Mesenchymal stem cell (in vitro differentiated cells and primary cell): ENCODE results near the gene MAGEA6.
"Not testable (repeated sequence)": the region's sequence is repeated elsewhere in the genome, so short reads cannot be mapped to it uniquely, and the experiment has no call there.

Experiments used
- DNase-seq: peaks from one replicate; pipeline ENCODE4 v3.0.0-alpha.2; 2013
- H2AFZ ChIP-seq: one replicate; pipeline ENCODE4 v1.6.1; 2013; ENCODE audit warnings: low read depth, mild to moderate bottlenecking, control low read depth, inconsistent platforms, low read length, moderate library complexity
- H2AK5ac ChIP-seq: 2 replicates; pipeline ENCODE4 v1.6.1; 2013; ENCODE audit warnings: low read length, moderate library complexity, mild to moderate bottlenecking, inconsistent platforms; ENCODE audit not compliant: severe bottlenecking
- H2BK120ac ChIP-seq: one replicate; pipeline ENCODE4 v1.6.1; 2013; ENCODE audit warnings: low read depth, mild to moderate bottlenecking, inconsistent platforms, low read length, moderate library complexity
- H2BK12ac ChIP-seq, 2 experiments: one replicate each; pipeline ENCODE4 v1.6.1; 2013; ENCODE audit warnings: inconsistent platforms in 2 of 2, low read length in 2 of 2, mild to moderate bottlenecking in 2 of 2, moderate library complexity in 2 of 2, control low read depth in 1 of 2
- H2BK15ac ChIP-seq: one replicate; pipeline ENCODE4 v1.6.1; 2013; ENCODE audit warnings: mild to moderate bottlenecking, low read depth, inconsistent platforms; ENCODE audit not compliant: poor library complexity, severe bottlenecking
- H2BK5ac ChIP-seq: 2 replicates; pipeline ENCODE4 v1.6.1; 2013; ENCODE audit warnings: low read depth, mild to moderate bottlenecking, low read length, control low read depth, inconsistent platforms; ENCODE audit not compliant: poor library complexity, severe bottlenecking
- H3K14ac ChIP-seq, 2 experiments: one replicate each; pipeline ENCODE4 v1.6.1; 2013; ENCODE audit warnings: inconsistent platforms in 2 of 2, low read length in 2 of 2, control low read depth in 1 of 2, mild to moderate bottlenecking in 1 of 2, moderate library complexity in 1 of 2
- H3K18ac ChIP-seq, 2 experiments: one replicate each; pipeline ENCODE4 v1.6.1; 2013; ENCODE audit warnings: inconsistent platforms in 2 of 2, low read length in 2 of 2, control low read depth in 1 of 2, low read depth in 1 of 2, mild to moderate bottlenecking in 1 of 2
- H3K23ac ChIP-seq, 2 experiments: one replicate each; pipeline ENCODE4 v1.6.1; 2013; ENCODE audit warnings: inconsistent platforms in 2 of 2, low read length in 2 of 2, mild to moderate bottlenecking in 2 of 2, moderate library complexity in 2 of 2, control low read depth in 1 of 2
- H3K27ac ChIP-seq: 2 replicates; pipeline ENCODE4 v1.5.1; 2013; ENCODE audit warnings: mild to moderate bottlenecking, moderate library complexity, low read length, control low read depth, inconsistent platforms; ENCODE audit not compliant: poor library complexity, severe bottlenecking
- H3K27me3 ChIP-seq, 2 experiments: 2 replicates each; pipeline versions ENCODE4 v1.6.1 to v1.7.0; 2013; ENCODE audit warnings: low read length in 2 of 2, mild to moderate bottlenecking in 2 of 2, moderate library complexity in 2 of 2, control low read depth in 1 of 2, inconsistent platforms in 1 of 2; ENCODE audit not compliant: control insufficient read depth in 1 of 2, insufficient read depth in 1 of 2
- H3K36me3 ChIP-seq, 2 experiments: 2 replicates each; pipeline versions ENCODE4 v1.6.1 to v1.7.0; 2013; ENCODE audit warnings: low read length in 2 of 2, control low read depth in 1 of 2, inconsistent platforms in 1 of 2, low read depth in 1 of 2, mild to moderate bottlenecking in 1 of 2; ENCODE audit not compliant: insufficient read depth in 2 of 2, control insufficient read depth in 1 of 2
- H3K4ac ChIP-seq, 2 experiments: one replicate each; pipeline ENCODE4 v1.6.1; 2013; ENCODE audit warnings: inconsistent platforms in 2 of 2, low read length in 2 of 2, mild to moderate bottlenecking in 2 of 2, moderate library complexity in 2 of 2, control low read depth in 1 of 2, low read depth in 1 of 2
- H3K4me1 ChIP-seq: 2 replicates; pipeline ENCODE4 v1.6.1; 2013; ENCODE audit warnings: low read depth, low read length, control low read depth; ENCODE audit not compliant: control insufficient read depth, insufficient read depth
- H3K4me2 ChIP-seq: 2 replicates; pipeline ENCODE4 v1.6.1; 2013; ENCODE audit warnings: low read length, mild to moderate bottlenecking, inconsistent platforms; ENCODE audit not compliant: poor library complexity, severe bottlenecking
- H3K4me3 ChIP-seq, 2 experiments: 2 replicates each; pipeline versions ENCODE4 v1.5.1 to v1.7.0; 2013; ENCODE audit warnings: low read length in 2 of 2, mild to moderate bottlenecking in 2 of 2, control low read depth in 1 of 2, low read depth in 1 of 2; ENCODE audit not compliant: insufficient read depth in 1 of 2
- H3K79me1 ChIP-seq: replicated peaks from 2 replicates; pipeline ENCODE4 v1.6.1; 2013; ENCODE audit warnings: mild to moderate bottlenecking, control low read depth, low read length, inconsistent platforms; ENCODE audit not compliant: poor library complexity, severe bottlenecking
- H3K9ac ChIP-seq: 2 replicates; pipeline ENCODE4 v1.7.0; 2013; ENCODE audit warnings: mild to moderate bottlenecking, low read length, moderate library complexity
- H3K9me3 ChIP-seq: 2 replicates; pipeline ENCODE4 v1.7.0; 2013; ENCODE audit warnings: mild to moderate bottlenecking, low read length; ENCODE audit not compliant: control insufficient read depth
- H4K8ac ChIP-seq: one replicate; pipeline ENCODE4 v1.6.1; 2013; ENCODE audit warnings: inconsistent platforms, mild to moderate bottlenecking, low read length, moderate library complexity
- H4K91ac ChIP-seq: one replicate; pipeline ENCODE4 v1.6.1; 2013; ENCODE audit warnings: mild to moderate bottlenecking, low read length, inconsistent platforms
- WGBS: methylation state at CpG from one replicate; pipeline ENCODE4 v1.1.7; 2013; ENCODE audit warnings: mixed read lengths; 5-methylcytosine and 5-hydroxymethylcytosine counted together

Gene MAGEA6

DNA sequence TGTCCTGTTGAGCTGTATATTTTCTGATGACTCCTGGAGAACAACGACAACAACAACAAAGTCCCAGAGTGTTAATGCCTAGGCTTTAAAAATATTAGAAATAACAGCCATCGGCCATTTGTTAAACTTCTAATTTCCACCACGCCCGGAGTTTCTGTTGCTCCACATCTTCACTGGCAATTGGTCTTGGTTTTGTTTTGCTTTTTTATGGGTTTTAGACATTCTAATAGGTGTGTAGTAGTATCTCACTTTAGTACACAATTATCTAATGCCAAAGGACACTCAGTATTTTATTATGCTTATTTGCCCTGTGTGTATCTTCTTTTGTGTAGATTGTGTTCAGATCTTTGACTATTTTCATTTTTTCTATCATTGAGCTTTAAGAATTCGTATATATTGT lies 30.9 kb downstream of the MAGEA6 start:
- Histone ChIP-seq H3K79me1 (no peaks in the 10 kb centered on the region), H2AK5ac (no peak overlapping the region), H3K9me3 (no peaks in the 10 kb centered on the region), H2BK15ac (no peak overlapping the region), H2BK5ac (no peak overlapping the region), H4K91ac (no peak overlapping the region), H3K14ac (no peak overlapping the region), H2BK120ac (no peak overlapping the region), H3K4ac (no peak overlapping the region), H2AFZ (no peak overlapping the region), H2BK12ac (no peak overlapping the region), H3K27me3 (peaks cover 0 to 6% of the 10 kb centered on the region in 2 experiments), H4K8ac (no peak overlapping the region), H3K27ac (no peak overlapping the region), H3K36me3 (no peaks in the 10 kb centered on the region), H3K23ac (no peak overlapping the region), H3K9ac (no peak overlapping the region), H3K4me3 (no peak overlapping the region), H3K18ac (no peak overlapping the region), H3K4me2 (no peak overlapping the region), H3K4me1 (no peaks in the 10 kb centered on the region)
- no peak for DNase-seq
- no CpG with 5 or more reads among the region's 5 CpGs for WGBS

- not testable (repeated sequence) for H3K9me3 ChIP-seq, H2BK12ac ChIP-seq, H2AK5ac ChIP-seq, H4K91ac ChIP-seq, DNase-seq, H3K36me3 ChIP-seq, H3K4me1 ChIP-seq, H3K27ac ChIP-seq, H4K8ac ChIP-seq, H3K9ac ChIP-seq, H3K23ac ChIP-seq, H3K14ac ChIP-seq, H2BK15ac ChIP-seq, H3K18ac ChIP-seq, H3K27me3 ChIP-seq, H2BK5ac ChIP-seq, H2BK120ac ChIP-seq, H3K4me2 ChIP-seq, H3K79me1 ChIP-seq, H3K4me3 ChIP-seq, H2AFZ ChIP-seq, H3K4ac ChIP-seq
- WGBS, result 84% methylated on average over 11 of the region's 12 CpGs
Measured at GRCh38 chrX:152736528-152736927, 33.0 kb downstream of the MAGEA6 start.

DNA sequence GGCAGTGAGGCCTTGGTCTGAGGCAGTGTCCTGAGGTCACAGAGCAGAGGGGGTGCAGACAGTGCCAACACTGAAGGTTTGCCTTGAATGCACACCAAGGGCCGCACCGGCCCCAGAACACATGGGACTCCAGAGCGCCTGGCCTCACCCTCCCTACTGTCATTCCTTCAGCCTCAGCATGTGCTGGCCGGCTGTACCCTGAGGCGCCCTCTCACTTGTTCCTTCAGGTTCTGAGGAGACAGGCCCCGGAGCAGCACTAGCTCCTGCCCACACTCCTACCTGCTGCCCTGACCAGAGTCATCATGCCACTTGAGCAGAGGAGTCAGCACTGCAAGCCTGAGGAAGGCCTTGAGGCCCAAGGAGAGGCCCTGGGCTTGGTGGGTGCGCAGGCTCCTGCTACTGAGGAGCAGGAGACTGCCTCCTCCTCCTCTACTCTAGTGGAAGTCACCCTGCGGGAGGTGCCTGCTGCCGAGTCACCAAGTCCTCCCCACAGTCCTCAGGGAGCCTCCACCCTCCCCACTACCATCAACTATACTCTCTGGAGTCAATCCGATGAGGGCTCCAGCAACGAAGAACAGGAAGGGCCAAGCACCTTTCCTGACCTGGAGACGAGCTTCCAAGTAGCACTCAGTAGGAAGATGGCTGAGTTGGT lies 33.5 kb downstream of the MAGEA6 start:
- 81% methylated on average over 11 of the region's 12 CpGs for WGBS
- Histone ChIP-seq H2AFZ (no peak overlapping the region), H3K4me1 (no peaks in the 10 kb centered on the region)

DNA sequence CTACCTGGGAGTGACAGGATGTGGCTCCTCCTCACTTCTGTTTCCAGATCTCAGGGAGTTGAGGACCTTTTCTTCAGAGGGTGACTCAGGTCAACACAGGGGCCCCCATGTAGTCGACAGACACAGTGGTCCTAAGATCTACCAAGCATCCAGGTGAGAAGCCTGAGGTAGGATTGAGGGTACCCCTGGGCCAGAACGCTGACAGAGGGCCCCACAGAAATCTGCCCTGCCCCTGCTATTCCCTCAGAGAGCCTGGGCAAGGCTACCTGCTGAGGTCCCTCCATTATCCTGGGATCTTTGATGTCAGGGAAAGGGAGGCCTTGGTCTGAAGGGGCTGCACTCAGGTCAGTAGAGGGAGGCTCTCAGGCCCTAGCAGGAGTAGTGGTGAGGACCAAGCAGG lies 34.4 kb downstream of the MAGEA6 start:
- no peaks in the 10 kb centered on the region for H3K9me3 ChIP-seq
- no peak overlapping the region for H2BK15ac ChIP-seq
- no peak overlapping the region for H2AFZ ChIP-seq
- H3K4ac ChIP-seq, result no peak overlapping the region
- WGBS, result 52% methylated on average over 2 of the region's 2 CpGs
- H3K79me1 ChIP-seq, result no peaks in the 10 kb centered on the region
- H2AK5ac ChIP-seq, result no peak overlapping the region
- no peak overlapping the region for H3K23ac ChIP-seq
- H2BK5ac ChIP-seq, result no peak overlapping the region
- peaks cover 0 to 3% of the 10 kb centered on the region in 2 experiments for H3K27me3 ChIP-seq
- H3K14ac ChIP-seq, result no peak overlapping the region
- H2BK12ac ChIP-seq, result no peak overlapping the region
- H3K27ac ChIP-seq, result no peak overlapping the region
- no peak overlapping the region for H3K9ac ChIP-seq
- H3K36me3 ChIP-seq, result no peaks in the 10 kb centered on the region
- no peak overlapping the region for H3K4me2 ChIP-seq
- H3K4me1 ChIP-seq, result no peaks in the 10 kb centered on the region
- no peak for DNase-seq
- H3K18ac ChIP-seq, result no peak overlapping the region
- H3K4me3 ChIP-seq, result no peak overlapping the region
- no peak overlapping the region for H4K8ac ChIP-seq
- H4K91ac ChIP-seq, result no peak overlapping the region
- H2BK120ac ChIP-seq, result no peak overlapping the region

More for the DNA sequence above, 33.5 kb downstream of the MAGEA6 start:
- no peak overlapping the region for H2BK5ac ChIP-seq
- no peaks in the 10 kb centered on the region for H3K79me1 ChIP-seq
- H2AK5ac ChIP-seq, result no peak overlapping the region
- DNase-seq, result no peak
- no peak overlapping the region for H4K91ac ChIP-seq
- H3K4me3 ChIP-seq, result no peak overlapping the region
- no peak overlapping the region for H2BK120ac ChIP-seq
- H3K4me2 ChIP-seq, result no peak overlapping the region
- no peak overlapping the region for H2BK12ac ChIP-seq
- no peak overlapping the region for H3K27ac ChIP-seq
- H4K8ac ChIP-seq, result no peak overlapping the region
- peaks cover 0 to 3% of the 10 kb centered on the region in 2 experiments for H3K27me3 ChIP-seq
- no peak overlapping the region for H3K18ac ChIP-seq
- no peak overlapping the region for H3K9ac ChIP-seq
- H3K9me3 ChIP-seq, result no peaks in the 10 kb centered on the region
- H2BK15ac ChIP-seq, result no peak overlapping the region
- no peak overlapping the region for H3K4ac ChIP-seq
- no peak overlapping the region for H3K14ac ChIP-seq
- no peak overlapping the region for H3K23ac ChIP-seq
- no peaks in the 10 kb centered on the region for H3K36me3 ChIP-seq
